ENCODE results near the gene SMARCC2. TPM values are rescaled to one million over a fixed set of nuclear protein-coding genes. Genes with fewer than 3 reads are reported as not detected.

Gene SMARCC2
- total and polyA plus RNA-seq, 9 of the 15 experiments (the other 6 are each of a cell fraction or from before 2014, with no cell fraction given), result 11.9 to 86.0 (median 36.6) TPM

DNA sequence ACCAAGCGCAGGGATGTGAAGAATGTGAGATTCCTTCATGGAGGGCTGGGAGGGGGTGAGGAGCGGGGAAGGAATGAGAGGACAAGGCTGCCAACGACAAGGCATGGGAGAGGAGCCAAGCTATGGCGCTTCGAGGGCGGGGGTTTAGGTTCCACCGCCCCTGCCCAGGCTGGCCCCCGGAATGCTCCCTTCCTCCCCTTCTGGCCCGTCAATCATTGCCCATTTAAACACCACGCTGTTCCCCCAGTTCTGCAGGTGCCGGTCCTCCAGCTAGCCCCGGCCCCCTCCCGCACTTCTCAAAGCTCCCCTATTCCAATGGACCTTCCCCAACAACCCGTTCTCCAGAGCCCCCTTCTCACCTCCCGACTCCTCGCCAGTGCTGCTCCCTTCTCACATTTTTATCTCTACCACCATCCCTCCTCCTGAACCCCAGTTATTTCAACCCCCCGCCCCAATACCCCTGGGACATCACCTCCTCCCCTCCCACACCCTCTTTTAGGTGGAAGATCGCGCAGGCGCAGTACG is 32.0 kb upstream of the SMARCC2 start (continued):
- 0 out of 4 replicates have a peak, but pooled peaks of 1 of the 2 experiments have one; percentile 46 for TF ChIP-seq SIN3A (IDR thresholded peaks at IDR 0.05; ENCODE audit: borderline replicate concordance in 2 of 2, control insufficient read depth in 1 of 2, low read depth in 2 of 2, low read length in 2 of 2)
- TF ChIP-seq TSC22D4 (tag; IDR thresholded peaks at IDR 0.05), result no peak
- TF ChIP-seq, protein P1, sequence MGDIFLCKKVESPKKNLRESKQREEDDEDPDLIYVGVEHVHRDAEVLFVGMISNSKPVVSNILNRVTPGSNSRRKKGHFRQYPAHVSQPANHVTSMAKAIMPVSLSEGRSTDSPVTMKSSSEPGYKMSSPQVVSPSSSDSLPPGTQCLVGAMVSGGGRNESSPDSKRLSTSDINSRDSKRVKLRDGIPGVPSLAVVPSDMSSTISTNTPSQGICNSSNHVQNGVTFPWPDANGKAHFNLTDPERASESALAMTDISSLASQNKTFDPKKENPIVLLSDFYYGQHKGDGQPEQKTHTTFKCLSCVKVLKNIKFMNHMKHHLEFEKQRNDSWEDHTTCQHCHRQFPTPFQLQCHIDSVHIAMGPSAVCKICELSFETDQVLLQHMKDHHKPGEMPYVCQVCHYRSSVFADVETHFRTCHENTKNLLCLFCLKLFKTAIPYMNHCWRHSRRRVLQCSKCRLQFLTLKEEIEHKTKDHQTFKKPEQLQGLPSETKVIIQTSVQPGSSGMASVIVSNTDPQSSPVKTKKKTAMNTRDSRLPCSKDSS (IDR thresholded peaks at IDR 0.05; ENCODE audit: low read depth, partially characterized antibody), result no peak
- no peak for TF ChIP-seq MAFF (IDR thresholded peaks at IDR 0.05; ENCODE audit: low read length)
- TF ChIP-seq CREB1 (IDR thresholded peaks at IDR 0.05), result no peak
- no peak for TF ChIP-seq CREB1 (CRISPR knock-in tag; IDR thresholded peaks at IDR 0.05)
- peak; percentile 73 for TF ChIP-seq TOE1 (IDR thresholded peaks at IDR 0.05; ENCODE audit: borderline replicate concordance)
- TF ChIP-seq TOE1 (CRISPR knock-in tag; IDR thresholded peaks at IDR 0.05; ENCODE audit: borderline replicate concordance, low read depth), result no peak
- TF ChIP-seq, protein P2, sequence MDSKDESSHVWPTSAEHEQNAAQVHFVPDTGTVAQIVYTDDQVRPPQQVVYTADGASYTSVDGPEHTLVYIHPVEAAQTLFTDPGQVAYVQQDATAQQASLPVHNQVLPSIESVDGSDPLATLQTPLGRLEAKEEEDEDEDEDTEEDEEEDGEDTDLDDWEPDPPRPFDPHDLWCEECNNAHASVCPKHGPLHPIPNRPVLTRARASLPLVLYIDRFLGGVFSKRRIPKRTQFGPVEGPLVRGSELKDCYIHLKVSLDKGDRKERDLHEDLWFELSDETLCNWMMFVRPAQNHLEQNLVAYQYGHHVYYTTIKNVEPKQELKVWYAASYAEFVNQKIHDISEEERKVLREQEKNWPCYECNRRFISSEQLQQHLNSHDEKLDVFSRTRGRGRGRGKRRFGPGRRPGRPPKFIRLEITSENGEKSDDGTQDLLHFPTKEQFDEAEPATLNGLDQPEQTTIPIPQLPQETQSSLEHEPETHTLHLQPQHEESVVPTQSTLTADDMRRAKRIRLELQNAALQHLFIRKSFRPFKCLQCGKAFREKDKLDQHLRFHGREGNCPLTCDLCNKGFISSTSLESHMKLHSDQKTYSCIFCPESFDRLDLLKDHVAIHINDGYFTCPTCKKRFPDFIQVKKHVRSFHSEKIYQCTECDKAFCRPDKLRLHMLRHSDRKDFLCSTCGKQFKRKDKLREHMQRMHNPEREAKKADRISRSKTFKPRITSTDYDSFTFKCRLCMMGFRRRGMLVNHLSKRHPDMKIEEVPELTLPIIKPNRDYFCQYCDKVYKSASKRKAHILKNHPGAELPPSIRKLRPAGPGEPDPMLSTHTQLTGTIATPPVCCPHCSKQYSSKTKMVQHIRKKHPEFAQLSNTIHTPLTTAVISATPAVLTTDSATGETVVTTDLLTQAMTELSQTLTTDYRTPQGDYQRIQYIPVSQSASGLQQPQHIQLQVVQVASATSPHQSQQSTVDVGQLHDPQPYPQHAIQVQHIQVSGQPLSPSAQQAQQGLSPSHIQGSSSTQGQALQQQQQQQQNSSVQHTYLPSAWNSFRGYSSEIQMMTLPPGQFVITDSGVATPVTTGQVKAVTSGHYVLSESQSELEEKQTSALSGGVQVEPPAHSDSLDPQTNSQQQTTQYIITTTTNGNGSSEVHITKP (IDR thresholded peaks at IDR 0.05; ENCODE audit: partially characterized antibody), result peak; percentile 99
- 0 out of 2 replicates have a peak, but pooled peaks have one; percentile 16 for TF ChIP-seq HDAC2 (IDR thresholded peaks at IDR 0.05)
- no peak for TF ChIP-seq ZNF175 (CRISPR knock-in tag; IDR thresholded peaks at IDR 0.05; ENCODE audit: low read depth)
- 0 out of 4 replicates have a peak, but pooled peaks of 1 of the 2 experiments have one; percentile 24 for TF ChIP-seq TEAD1 (CRISPR knock-in tag; IDR thresholded peaks at IDR 0.05)

Data from K562 (cell line).